Measurements from ENCODE around the gene GDPD2.

GDPD2 gene

DNA sequence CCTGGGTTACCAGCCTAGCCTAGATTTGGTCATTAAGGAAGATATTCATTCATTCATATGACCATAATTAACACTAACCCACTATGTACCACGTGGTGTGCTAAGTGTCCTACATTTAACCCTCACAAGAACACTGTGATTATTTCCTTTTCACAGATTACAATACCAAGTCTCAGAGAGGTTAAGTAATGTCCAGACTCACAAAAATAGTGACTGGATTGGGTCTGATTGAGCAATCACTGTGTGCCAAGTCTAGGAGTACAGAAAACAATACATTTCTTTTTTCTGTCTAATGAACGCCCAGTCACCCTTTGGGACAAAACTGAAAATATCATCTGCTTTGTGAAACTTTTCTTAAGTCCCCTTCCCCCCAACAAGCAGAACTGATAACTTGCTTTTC is 13.9 kb downstream of the GDPD2 start:
- POLR2A ChIA-PET (ENCODE audit: low non-redundant PET), result no interaction called here
- CTCF ChIA-PET, result interaction anchor here (0.6 kb wide), 1 partner anchor 14 kb away, joined by 3 read pairs; no protein-coding TSS in a partner anchor
- H3K27ac ChIP-seq, result no peak overlapping the region
- TF ChIP-seq, protein P1, sequence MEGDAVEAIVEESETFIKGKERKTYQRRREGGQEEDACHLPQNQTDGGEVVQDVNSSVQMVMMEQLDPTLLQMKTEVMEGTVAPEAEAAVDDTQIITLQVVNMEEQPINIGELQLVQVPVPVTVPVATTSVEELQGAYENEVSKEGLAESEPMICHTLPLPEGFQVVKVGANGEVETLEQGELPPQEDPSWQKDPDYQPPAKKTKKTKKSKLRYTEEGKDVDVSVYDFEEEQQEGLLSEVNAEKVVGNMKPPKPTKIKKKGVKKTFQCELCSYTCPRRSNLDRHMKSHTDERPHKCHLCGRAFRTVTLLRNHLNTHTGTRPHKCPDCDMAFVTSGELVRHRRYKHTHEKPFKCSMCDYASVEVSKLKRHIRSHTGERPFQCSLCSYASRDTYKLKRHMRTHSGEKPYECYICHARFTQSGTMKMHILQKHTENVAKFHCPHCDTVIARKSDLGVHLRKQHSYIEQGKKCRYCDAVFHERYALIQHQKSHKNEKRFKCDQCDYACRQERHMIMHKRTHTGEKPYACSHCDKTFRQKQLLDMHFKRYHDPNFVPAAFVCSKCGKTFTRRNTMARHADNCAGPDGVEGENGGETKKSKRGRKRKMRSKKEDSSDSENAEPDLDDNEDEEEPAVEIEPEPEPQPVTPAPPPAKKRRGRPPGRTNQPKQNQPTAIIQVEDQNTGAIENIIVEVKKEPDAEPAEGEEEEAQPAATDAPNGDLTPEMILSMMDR (conservative IDR thresholded peaks at IDR 0.05; ENCODE audit: low read depth), result no peak
- DNase-seq (ENCODE audit: low spot score), result no peak

- ChIA-PET POLR2A (ENCODE audit: low non-redundant PET) (no interaction called here), CTCF (no interaction called here)
- no peak for DNase-seq (ENCODE audit: low spot score)
- peak overlapping the region; percentile 17; the same call in 1 of the 2 replicates for H3K27ac ChIP-seq
- TF ChIP-seq, protein P1 (conservative IDR thresholded peaks at IDR 0.05; ENCODE audit: low read depth), result no peak
These were observed 15.0 kb downstream of the GDPD2 start for GRCh38 chrX:70437921-70438665.

DNA sequence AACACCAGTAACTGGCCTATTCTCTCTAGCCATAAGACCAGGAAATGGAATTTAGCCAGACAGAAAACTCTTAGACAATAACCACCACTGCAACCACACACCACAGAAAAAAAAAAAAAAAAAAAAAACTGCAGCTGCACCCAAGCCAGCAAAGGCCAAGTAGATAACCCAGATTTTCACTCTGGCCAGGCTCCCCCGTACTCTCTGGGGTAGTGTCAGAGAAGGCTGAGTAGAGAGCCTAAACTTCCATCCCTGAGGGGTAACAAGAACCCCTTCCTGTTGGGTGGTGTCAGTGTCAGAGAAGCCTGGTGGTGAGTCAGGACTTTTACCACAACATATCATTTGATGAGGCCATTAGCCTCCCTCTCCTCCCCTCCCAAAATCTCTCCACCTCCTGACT is 15.9 kb downstream of the GDPD2 start:
- H3K27ac ChIP-seq, result no peak overlapping the region
- no peak for DNase-seq (ENCODE audit: low spot score)
- ChIA-PET CTCF (no interaction called here), POLR2A (ENCODE audit: low non-redundant PET) (no interaction called here)
- TF ChIP-seq, protein P1 (conservative IDR thresholded peaks at IDR 0.05; ENCODE audit: low read depth), result no peak

DNA sequence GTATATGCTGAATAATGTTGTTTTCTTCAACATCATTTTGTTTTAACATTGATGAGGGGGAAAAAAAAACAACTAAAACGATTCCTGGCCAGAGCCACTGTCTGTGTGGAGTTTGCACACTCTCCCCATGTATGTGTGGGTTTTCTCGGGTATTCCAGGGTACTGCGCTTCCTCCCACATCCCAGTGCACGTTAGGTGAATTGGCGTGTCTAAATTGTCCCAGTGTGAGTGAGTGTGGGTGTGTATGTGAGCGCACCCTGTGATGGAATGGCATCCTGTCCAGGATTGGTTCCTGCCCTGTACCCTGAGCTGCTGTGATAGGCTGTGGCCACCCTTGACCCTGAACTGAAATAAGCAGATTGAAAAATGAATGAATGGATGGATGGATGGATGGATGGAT is 19.1 kb downstream of the GDPD2 start:
- no peak overlapping the region for H3K27ac ChIP-seq
- TF ChIP-seq, protein P1 (conservative IDR thresholded peaks at IDR 0.05; ENCODE audit: low read depth), result no peak
- no peak for DNase-seq (ENCODE audit: low spot score)
- ChIA-PET POLR2A (ENCODE audit: low non-redundant PET) (no interaction called here), CTCF (no interaction called here)

GRCh38 chrX:70444326-70444945 is 21.3 kb downstream of the GDPD2 start, which contains the start of gene DLG3:
Gene DLG3 (plus strand): TSS chrX:70444835. CDS start chrX:70445202, 367 bp downstream.
- CTCF ChIA-PET, result interaction anchor here (0.7 kb wide), 1 partner anchor 101 kb away, joined by 4 read pairs; no protein-coding TSS in a partner anchor
- POLR2A ChIA-PET (ENCODE audit: low non-redundant PET), result interaction anchor here (0.6 kb wide), 1 partner anchor 738 kb away, joined by 4 read pairs; no protein-coding TSS in a partner anchor
- H3K27ac ChIP-seq, result no peak within 1 kb of the TSS
- TF ChIP-seq, protein P1 (conservative IDR thresholded peaks at IDR 0.05; ENCODE audit: low read depth), result no peak
- DNase-seq (ENCODE audit: low spot score), result no peak

- H3K27ac ChIP-seq, result no peak overlapping the region
- CTCF ChIA-PET, result no interaction called here
- DNase-seq (ENCODE audit: low spot score), result no peak
- TF ChIP-seq, protein P1 (conservative IDR thresholded peaks at IDR 0.05; ENCODE audit: low read depth), result no peak
- POLR2A ChIA-PET (ENCODE audit: low non-redundant PET), result no interaction called here
These were observed 22.0 kb downstream of the GDPD2 start for GRCh38 chrX:70444946-70445656.
